ENCODE measurements around the gene SLCO2B1.

The SLCO2B1 gene

DNA sequence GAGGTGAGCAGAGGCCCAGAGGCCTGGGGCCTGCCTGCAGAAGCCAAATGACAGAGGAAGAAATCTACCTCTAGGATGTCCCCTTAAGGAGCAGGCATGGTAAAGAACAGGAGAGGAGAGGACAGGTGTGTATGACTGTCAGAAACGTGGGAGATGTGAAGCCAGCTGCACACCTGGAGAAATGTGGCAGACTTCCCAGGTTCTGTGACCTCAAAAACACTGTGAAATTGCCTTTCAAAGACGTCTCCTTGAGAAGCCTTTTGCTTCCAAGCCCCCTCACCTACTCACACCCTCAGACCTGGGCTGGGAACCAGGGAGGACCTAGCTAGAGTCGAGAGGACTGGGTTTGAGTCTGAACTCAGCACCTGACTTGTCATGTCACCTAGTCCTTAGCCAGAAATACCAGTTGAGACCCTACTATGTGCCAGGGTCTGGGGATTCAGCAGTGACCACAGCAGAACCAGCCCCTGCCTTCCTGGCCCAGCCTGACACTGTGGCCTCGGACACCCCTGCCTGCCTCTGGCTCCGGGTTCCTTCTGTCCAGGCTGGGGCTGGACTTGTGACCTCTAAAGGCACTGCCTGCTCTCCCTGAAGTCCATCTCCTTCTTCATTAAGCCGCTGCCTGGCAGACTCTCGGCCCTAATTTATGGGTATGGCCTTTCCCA lies 95.2 kb downstream of the SLCO2B1 start:
- no peak overlapping the region for H3K9ac ChIP-seq (ENCODE audit: low read length)
- H3K9me3 ChIP-seq (ENCODE audit: control insufficient read depth, low read length): no peaks in the 10 kb centered on the region
- no peak overlapping the region for H3K4me3 ChIP-seq (ENCODE audit: low read length)
- H3K36me3 ChIP-seq (ENCODE audit: control insufficient read depth, insufficient read depth, low read length, severe bottlenecking): no peaks in the 10 kb centered on the region
- DNase-seq (ENCODE audit: low read depth): no peak
- peaks cover 63% of the 10 kb centered on the region for H3K27me3 ChIP-seq (replicated peaks; ENCODE audit: control insufficient read depth, insufficient read depth, low read length)
- peaks cover 3% of the 10 kb centered on the region for H3K4me1 ChIP-seq (ENCODE audit: control insufficient read depth, insufficient read depth, low read length)

DNA sequence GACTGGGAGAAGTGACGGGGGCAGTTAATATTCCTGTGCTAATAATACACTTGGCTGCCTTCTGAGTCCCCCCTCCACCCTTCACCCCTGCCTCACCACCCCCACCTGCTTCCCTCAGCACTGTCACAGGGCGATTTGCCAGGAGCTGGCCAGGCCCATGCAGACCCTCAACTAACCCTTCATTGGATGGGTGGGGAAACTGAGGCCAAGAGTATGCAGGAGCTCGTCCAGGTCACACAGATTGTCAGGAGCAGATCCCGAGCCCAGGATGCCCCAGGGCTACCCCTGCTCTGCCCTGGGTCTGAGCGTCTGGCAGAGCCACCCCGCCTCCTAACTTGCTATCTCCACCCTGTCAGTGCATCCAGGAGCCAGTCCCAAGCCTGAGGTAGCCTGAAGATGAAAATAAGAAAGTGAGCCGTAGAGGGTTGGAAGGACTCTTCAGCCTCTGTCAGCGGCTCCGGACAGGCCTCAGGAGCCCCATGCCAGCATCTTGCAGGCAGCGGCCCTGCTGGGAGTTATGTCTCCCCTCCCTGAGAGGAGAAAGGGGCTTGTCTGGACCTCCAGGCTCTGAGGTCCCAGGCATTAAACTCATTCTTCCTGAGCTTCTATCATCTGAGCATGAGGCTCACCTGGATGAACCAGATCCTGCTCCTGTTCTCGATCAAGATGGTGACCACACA lies 95.9 kb downstream of the SLCO2B1 start:
- H3K27me3 ChIP-seq (replicated peaks; ENCODE audit: control insufficient read depth, insufficient read depth, low read length): peaks cover 69% of the 10 kb centered on the region
- H3K9me3 ChIP-seq (ENCODE audit: control insufficient read depth, low read length): peaks cover under 1% of the 10 kb centered on the region
- no peak overlapping the region for H3K4me3 ChIP-seq (ENCODE audit: low read length)
- no peaks in the 10 kb centered on the region for H3K36me3 ChIP-seq (ENCODE audit: control insufficient read depth, insufficient read depth, low read length, severe bottlenecking)
- no peak for DNase-seq (ENCODE audit: low read depth)
- peaks cover 3% of the 10 kb centered on the region for H3K4me1 ChIP-seq (ENCODE audit: control insufficient read depth, insufficient read depth, low read length)
- no peak overlapping the region for H3K9ac ChIP-seq (ENCODE audit: low read length)

GRCh38 chr11:75248924-75249256 lies 98.0 kb downstream of the SLCO2B1 start:
- no peak for DNase-seq (ENCODE audit: low read depth)
- H3K27me3 ChIP-seq (replicated peaks; ENCODE audit: control insufficient read depth, insufficient read depth, low read length): peaks cover 62% of the 10 kb centered on the region

DNA sequence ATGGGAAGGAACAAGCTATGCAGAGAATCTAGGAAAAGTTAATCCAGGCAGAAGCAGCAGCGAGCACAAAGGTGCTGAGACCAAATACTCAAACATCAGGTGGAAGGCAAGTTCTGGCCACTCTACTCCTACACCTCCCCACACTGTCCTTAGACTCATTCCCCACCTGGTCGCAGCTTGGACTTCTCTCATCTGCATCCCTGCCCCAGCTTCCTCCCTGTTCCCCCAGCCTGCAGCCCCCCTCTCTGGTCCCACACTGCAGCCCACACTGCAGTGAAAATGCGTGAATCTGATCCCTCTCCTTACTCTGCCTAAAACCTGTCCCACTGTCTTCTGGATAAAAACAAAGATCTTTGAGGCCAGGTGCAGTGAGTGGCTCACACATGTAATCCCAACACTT lies 98.8 kb downstream of the SLCO2B1 start:
- H3K4me3 ChIP-seq (ENCODE audit: low read length): no peak overlapping the region
- peaks cover 54% of the 10 kb centered on the region for H3K27me3 ChIP-seq (replicated peaks; ENCODE audit: control insufficient read depth, insufficient read depth, low read length)
- no peak for DNase-seq (ENCODE audit: low read depth)
- H3K9ac ChIP-seq (ENCODE audit: low read length): no peak overlapping the region
- no peaks in the 10 kb centered on the region for H3K36me3 ChIP-seq (ENCODE audit: control insufficient read depth, insufficient read depth, low read length, severe bottlenecking)
- H3K4me1 ChIP-seq (ENCODE audit: control insufficient read depth, insufficient read depth, low read length): peaks cover 3% of the 10 kb centered on the region
- peaks cover 25% of the 10 kb centered on the region for H3K9me3 ChIP-seq (ENCODE audit: control insufficient read depth, low read length)

More at GRCh38 chr11:75248924-75249256, 98.0 kb downstream of the SLCO2B1 start:
- Histone ChIP-seq H3K4me3 (ENCODE audit: low read length) (no peak overlapping the region), H3K9ac (ENCODE audit: low read length) (no peak overlapping the region), H3K36me3 (ENCODE audit: control insufficient read depth, insufficient read depth, low read length, severe bottlenecking) (no peaks in the 10 kb centered on the region), H3K4me1 (ENCODE audit: control insufficient read depth, insufficient read depth, low read length) (peaks cover 3% of the 10 kb centered on the region), H3K9me3 (ENCODE audit: control insufficient read depth, low read length) (peaks cover 18% of the 10 kb centered on the region)

DNA sequence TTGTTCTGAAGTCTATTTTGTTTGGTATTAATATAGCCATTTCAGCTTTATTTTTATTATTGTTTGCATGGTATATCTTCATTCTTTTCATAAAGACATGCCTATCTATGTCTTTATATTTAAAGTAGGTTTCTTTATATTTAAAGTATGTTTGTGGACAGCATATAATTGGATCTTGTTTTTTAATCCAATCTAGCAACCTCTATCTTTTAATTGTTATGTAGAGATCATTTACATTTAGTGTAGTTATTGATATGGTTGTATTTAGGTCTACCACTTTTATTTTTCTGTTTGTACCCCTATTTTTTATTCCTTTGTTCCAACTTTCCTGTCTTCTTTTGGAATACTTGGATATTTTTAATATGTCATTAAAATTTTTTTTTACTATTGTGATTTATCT lies 103.4 kb downstream of the SLCO2B1 start:
- DNase-seq (ENCODE audit: low read depth): no peak
- Histone ChIP-seq H3K27me3 (replicated peaks; ENCODE audit: control insufficient read depth, insufficient read depth, low read length) (peaks cover 27% of the 10 kb centered on the region), H3K4me1 (ENCODE audit: control insufficient read depth, insufficient read depth, low read length) (no peaks in the 10 kb centered on the region)

More for the DNA sequence above, 103.4 kb downstream of the SLCO2B1 start:
- Histone ChIP-seq H3K4me3 (ENCODE audit: low read length) (no peak overlapping the region), H3K9me3 (ENCODE audit: control insufficient read depth, low read length) (peaks cover 25% of the 10 kb centered on the region), H3K36me3 (ENCODE audit: control insufficient read depth, insufficient read depth, low read length, severe bottlenecking) (no peaks in the 10 kb centered on the region), H3K9ac (ENCODE audit: low read length) (no peak overlapping the region)
